H9 (cell line): ENCODE measurements around the gene DLG2. TPM values are rescaled to one million over a fixed set of nuclear protein-coding genes. Genes with fewer than 3 reads are reported as not detected.

Experiments used
- DNase-seq: peaks from one replicate; pipeline ENCODE4 v3.0.0-alpha.2; 2017
- H2AFZ ChIP-seq: one replicate; pipeline ENCODE4 v1.6.1; 2013; ENCODE audit warnings: mild to moderate bottlenecking, low read length, control low read depth, moderate library complexity
- H2AK5ac ChIP-seq: 2 replicates; pipeline ENCODE4 v1.6.1; 2013; ENCODE audit warnings: low read length, control low read depth, mixed read lengths; ENCODE audit not compliant: insufficient read length
- H2BK120ac ChIP-seq: one replicate; pipeline ENCODE4 v1.6.1; 2013; ENCODE audit warnings: low read depth, mild to moderate bottlenecking, low read length, control low read depth, inconsistent platforms; ENCODE audit not compliant: poor library complexity, severe bottlenecking
- H2BK12ac ChIP-seq: 2 replicates; pipeline ENCODE4 v1.6.1; 2013; ENCODE audit warnings: low read length, control low read depth, mixed read lengths, low read depth; ENCODE audit not compliant: insufficient read length
- H2BK15ac ChIP-seq: 2 replicates; pipeline ENCODE4 v1.6.1; 2013; ENCODE audit warnings: low read depth, low read length, control low read depth
- H2BK20ac ChIP-seq: one replicate; pipeline ENCODE4 v1.6.1; 2013; ENCODE audit warnings: low read depth, mild to moderate bottlenecking, low read length, control low read depth, inconsistent platforms; ENCODE audit not compliant: poor library complexity, severe bottlenecking
- H2BK5ac ChIP-seq: 2 replicates; pipeline ENCODE4 v1.6.1; 2013; ENCODE audit warnings: low read length, control low read depth, mixed read lengths; ENCODE audit not compliant: insufficient read length
- H3K14ac ChIP-seq: 2 replicates; pipeline ENCODE4 v1.6.1; 2013; ENCODE audit warnings: low read length, control low read depth; ENCODE audit not compliant: insufficient read depth
- H3K18ac ChIP-seq: 2 replicates; pipeline ENCODE4 v1.6.1; 2013; ENCODE audit warnings: low read depth, mild to moderate bottlenecking, mixed read lengths, low read length, control low read depth; ENCODE audit not compliant: insufficient read length
- H3K23ac ChIP-seq: 2 replicates; pipeline ENCODE4 v1.6.1; 2013; ENCODE audit warnings: low read length, control low read depth, mixed read lengths, low read depth; ENCODE audit not compliant: insufficient read length
- H3K23me2 ChIP-seq: 2 replicates; pipeline ENCODE4 v1.6.1; 2013; ENCODE audit warnings: low read depth, mild to moderate bottlenecking, mixed read lengths, low read length, control low read depth; ENCODE audit not compliant: insufficient read length, poor library complexity, severe bottlenecking
- H3K27ac ChIP-seq: 2 replicates; pipeline ENCODE4 v1.5.1; 2013; ENCODE audit warnings: low read length, control low read depth, mixed read lengths, low read depth; ENCODE audit not compliant: insufficient read length
- H3K27me3 ChIP-seq: 2 replicates; pipeline ENCODE4 v1.6.1; 2013; ENCODE audit warnings: low read length, control low read depth, inconsistent platforms; ENCODE audit not compliant: insufficient read depth
- H3K4ac ChIP-seq: 2 replicates; pipeline ENCODE4 v1.6.1; 2013; ENCODE audit warnings: low read depth, mild to moderate bottlenecking, control low read depth, inconsistent platforms, low read length, moderate library complexity
- H3K4me1 ChIP-seq: 2 replicates; pipeline ENCODE4 v1.6.1; 2013; ENCODE audit warnings: low read length, control low read depth, inconsistent platforms; ENCODE audit not compliant: insufficient read depth
- H3K4me2 ChIP-seq: 2 replicates; pipeline ENCODE4 v1.6.1; 2013; ENCODE audit warnings: low read length, control low read depth, mixed read lengths; ENCODE audit not compliant: insufficient read length, insufficient read depth
- H3K56ac ChIP-seq: 2 replicates; pipeline ENCODE4 v1.6.1; 2013; ENCODE audit warnings: low read depth, mild to moderate bottlenecking, mixed read lengths, low read length, control low read depth; ENCODE audit not compliant: insufficient read length
- H3K79me1 ChIP-seq: 2 replicates; pipeline ENCODE4 v1.6.1; 2013; ENCODE audit warnings: low read depth, mild to moderate bottlenecking, moderate library complexity, low read length, control low read depth, inconsistent platforms; ENCODE audit not compliant: insufficient read depth, poor library complexity, severe bottlenecking
- H3K79me2 ChIP-seq: 2 replicates; pipeline ENCODE4 v1.6.1; 2013; ENCODE audit warnings: low read length, control low read depth, inconsistent platforms; ENCODE audit not compliant: insufficient read depth
- H3K9ac ChIP-seq: 2 replicates; pipeline ENCODE4 v1.6.1; 2013; ENCODE audit warnings: low read length, control low read depth, mixed read lengths; ENCODE audit not compliant: insufficient read length; ENCODE audit errors: extremely low read depth
- H3K9me3 ChIP-seq: one replicate; pipeline ENCODE4 v1.6.1; 2013; ENCODE audit warnings: low read depth, low read length, inconsistent platforms; ENCODE audit not compliant: control insufficient read depth
- H3T11ph ChIP-seq: one replicate; pipeline ENCODE4 v1.6.1; 2013; ENCODE audit warnings: mild to moderate bottlenecking, low read length, control low read depth, inconsistent platforms
- H4K20me1 ChIP-seq: one replicate; pipeline ENCODE4 v1.6.1; 2013; ENCODE audit not compliant: control insufficient read depth, insufficient read length, insufficient read depth
- H4K5ac ChIP-seq: 2 replicates; pipeline ENCODE4 v1.6.1; 2013; ENCODE audit warnings: low read depth, mild to moderate bottlenecking, mixed read lengths, low read length, control low read depth; ENCODE audit not compliant: insufficient read length
- H4K8ac ChIP-seq: replicated peaks from 2 replicates; pipeline ENCODE4 v1.6.1; 2013; ENCODE audit warnings: low read length, control low read depth, mixed read lengths, low read depth; ENCODE audit not compliant: insufficient read length
- H4K91ac ChIP-seq: 2 replicates; pipeline ENCODE4 v1.6.1; 2013; ENCODE audit warnings: low read depth, mild to moderate bottlenecking, moderate library complexity, mixed read lengths, low read length, control low read depth; ENCODE audit not compliant: insufficient read length
- H3K27ac Mint-ChIP-seq, 3 experiments: 2 replicates in 2 of 3; 3 replicates in 1 of 3; pipeline ENCODE4 v1.8.0; 2020 to 2021; ENCODE audit warnings: mixed read lengths in 3 of 3, mild to moderate bottlenecking in 1 of 3, moderate library complexity in 1 of 3
- H3K27me3 Mint-ChIP-seq: 2 replicates; pipeline ENCODE4 v1.8.0; 2021; ENCODE audit warnings: low read depth, mild to moderate bottlenecking, moderate library complexity, mixed read lengths
- H3K36me3 Mint-ChIP-seq, 3 experiments: 2 replicates in 2 of 3; 3 replicates in 1 of 3; pipeline ENCODE4 v1.8.0; 2020 to 2021; ENCODE audit warnings: low read depth in 3 of 3, mixed read lengths in 3 of 3; ENCODE audit not compliant: insufficient read depth in 1 of 3
- H3K4me1 Mint-ChIP-seq, 2 experiments: 2 replicates each; pipeline ENCODE4 v1.8.0; 2020; ENCODE audit warnings: mixed read lengths in 2 of 2
- H3K4me3 Mint-ChIP-seq, 2 experiments: 2 replicates in 1 of 2; 3 replicates in 1 of 2; pipeline ENCODE4 v1.8.0; 2020 to 2021; ENCODE audit warnings: mild to moderate bottlenecking in 2 of 2, mixed read lengths in 2 of 2, moderate library complexity in 1 of 2
- H3K9me3 Mint-ChIP-seq, 2 experiments: 2 replicates in 1 of 2; 3 replicates in 1 of 2; pipeline ENCODE4 v1.8.0; 2020; ENCODE audit warnings: mild to moderate bottlenecking in 2 of 2, mixed read lengths in 2 of 2, moderate library complexity in 1 of 2
- total RNA-seq: library from RNA; stranded (reverse); gene quantifications from 2 replicates; pipeline ENCODE4 v1.2.1, GENCODE V29; 2021
- TF ChIP-seq, protein P1 (sequence below): fragments of 200-600 bp; sonication (generic); conservative IDR thresholded peaks from 3 replicates; pipeline ENCODE4 v1.8.0; 2021; ENCODE audit warnings: antibody characterized with exemption, mild to moderate bottlenecking

DLG2 gene
- total RNA-seq, 1 experiment from 2014 or later: 8.0 TPM

DNA sequence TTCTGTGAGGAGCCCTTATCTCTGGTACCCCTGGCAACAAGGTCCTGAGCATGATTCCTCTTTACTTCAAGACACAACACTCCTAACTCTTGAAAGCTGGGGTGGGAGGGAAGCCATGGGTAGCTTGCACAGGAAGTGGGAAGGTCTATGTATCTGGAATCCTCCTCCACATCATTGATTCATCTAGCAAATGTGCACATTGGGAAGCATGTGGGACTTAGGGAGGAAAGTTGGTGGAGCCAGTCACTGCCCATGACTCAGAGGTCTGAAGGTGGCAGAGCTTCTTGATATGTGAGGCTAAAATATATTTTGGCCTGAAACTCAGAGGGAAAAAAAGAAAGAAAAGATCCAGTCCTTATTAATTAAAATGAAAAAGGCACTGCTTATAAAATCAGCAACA, 1000.9 kb downstream of the DLG2 start:
- Histone ChIP-seq H3T11ph (no peak overlapping the region), H2BK120ac (no peak overlapping the region), H4K20me1 (no peaks in the 10 kb centered on the region), H2BK15ac (no peak overlapping the region), H2BK12ac (no peak overlapping the region), H2AFZ (no peak overlapping the region), H3K79me2 (no peaks in the 10 kb centered on the region), H3K23me2 (no peaks in the 10 kb centered on the region), H2BK20ac (no peak overlapping the region), H2AK5ac (no peak overlapping the region), H4K91ac (no peak overlapping the region), H3K14ac (no peak overlapping the region), H4K5ac (no peak overlapping the region), H3K27ac (no peak overlapping the region), H3K4me1 (no peaks in the 10 kb centered on the region), H2BK5ac (no peak overlapping the region), H3K56ac (no peak overlapping the region), H3K9me3 (no peaks in the 10 kb centered on the region), H3K27me3 (no peaks in the 10 kb centered on the region), H3K4ac (no peak overlapping the region), H3K18ac (no peak overlapping the region), H3K9ac (no peak overlapping the region), H3K79me1 (no peaks in the 10 kb centered on the region), H3K23ac (no peak overlapping the region), H3K4me2 (no peak overlapping the region), H4K8ac (peak overlapping the region; percentile 67)
- no peak overlapping the region for H3K4me3 Mint-ChIP-seq
- no peaks in the 10 kb centered on the region for H3K27me3 Mint-ChIP-seq
- H3K27ac Mint-ChIP-seq: peak overlapping the region in 1 of 3 experiments; percentile 72; a peak in 3 of 7 replicates
- TF ChIP-seq, protein P1, sequence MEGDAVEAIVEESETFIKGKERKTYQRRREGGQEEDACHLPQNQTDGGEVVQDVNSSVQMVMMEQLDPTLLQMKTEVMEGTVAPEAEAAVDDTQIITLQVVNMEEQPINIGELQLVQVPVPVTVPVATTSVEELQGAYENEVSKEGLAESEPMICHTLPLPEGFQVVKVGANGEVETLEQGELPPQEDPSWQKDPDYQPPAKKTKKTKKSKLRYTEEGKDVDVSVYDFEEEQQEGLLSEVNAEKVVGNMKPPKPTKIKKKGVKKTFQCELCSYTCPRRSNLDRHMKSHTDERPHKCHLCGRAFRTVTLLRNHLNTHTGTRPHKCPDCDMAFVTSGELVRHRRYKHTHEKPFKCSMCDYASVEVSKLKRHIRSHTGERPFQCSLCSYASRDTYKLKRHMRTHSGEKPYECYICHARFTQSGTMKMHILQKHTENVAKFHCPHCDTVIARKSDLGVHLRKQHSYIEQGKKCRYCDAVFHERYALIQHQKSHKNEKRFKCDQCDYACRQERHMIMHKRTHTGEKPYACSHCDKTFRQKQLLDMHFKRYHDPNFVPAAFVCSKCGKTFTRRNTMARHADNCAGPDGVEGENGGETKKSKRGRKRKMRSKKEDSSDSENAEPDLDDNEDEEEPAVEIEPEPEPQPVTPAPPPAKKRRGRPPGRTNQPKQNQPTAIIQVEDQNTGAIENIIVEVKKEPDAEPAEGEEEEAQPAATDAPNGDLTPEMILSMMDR: no peak
- H3K9me3 Mint-ChIP-seq: no peaks in the 10 kb centered on the region
- 0 out of 4 replicates have a peak, but pooled peaks cover 0 to 2% of the 10 kb centered on the region in 2 experiments for H3K4me1 Mint-ChIP-seq
- DNase-seq: no peak
- H3K36me3 Mint-ChIP-seq: no peaks in the 10 kb centered on the region
